Heart left ventricle (tissue), 16 donors: ENCODE data around the gene TUSC2. TPM values are rescaled to one million over a fixed set of nuclear protein-coding genes. Genes with fewer than 3 reads are reported as not detected.
A peak's percentile ranks its signal among the peaks of the same experiment; 100 is the strongest.

Source experiments
- ATAC-seq, 4 donors: fragments of 200-7000 bp; cut with Tn5 transposase; one replicate each; pipeline ENCODE4 v1.9.1; 2020 to 2022; ENCODE audit warnings: moderate library complexity in 4 of 4, mild to moderate bottlenecking in 3 of 4, moderate number of reproducible peaks in 1 of 4
- DNase-seq, 5 donors: peaks; one replicate each; pipeline ENCODE4 v3.0.0-alpha.2; 2020
- H3K27ac ChIP-seq, 12 donors: fragments of 200-600 bp; sonication (generic) in 4 of 12; one replicate each; pipeline versions ENCODE4 v1.5.0 to v1.8.0; 2016 to 2022; ENCODE audit warnings: mild to moderate bottlenecking in 2 of 12
- H3K27me3 ChIP-seq, 9 donors: fragments of 200-600 bp; sonication (generic) in 2 of 9; one replicate each; pipeline versions ENCODE4 v1.5.1 to v1.8.0; 2016 to 2022; ENCODE audit warnings: mild to moderate bottlenecking in 3 of 9
- H3K36me3 ChIP-seq, 9 donors: fragments of 200-600 bp; sonication (generic) in 2 of 9; one replicate each; pipeline versions ENCODE4 v1.5.0 to v1.8.0; 2018 to 2022; ENCODE audit warnings: mild to moderate bottlenecking in 2 of 9
- H3K4me1 ChIP-seq, 12 donors: fragments of 200-600 bp; sonication (generic) in 4 of 12; one replicate each; pipeline versions ENCODE4 v1.5.0 to v1.8.0; 2016 to 2022; ENCODE audit warnings: mild to moderate bottlenecking in 3 of 12
- H3K4me3 ChIP-seq, 12 donors: fragments of 200-600 bp; sonication (generic) in 4 of 12; one replicate each; pipeline versions ENCODE4 v1.5.0 to v1.8.0; 2017 to 2022; ENCODE audit warnings: mild to moderate bottlenecking in 9 of 12, moderate library complexity in 4 of 12
- H3K9me3 ChIP-seq, 12 donors: fragments of 200-600 bp; sonication (generic) in 4 of 12; one replicate each; pipeline versions ENCODE4 v1.5.0 to v1.8.0; 2016 to 2022; ENCODE audit warnings: mild to moderate bottlenecking in 1 of 12
- POLR2A ChIP-seq, 2 donors: fragments of 450-650 bp; IDR thresholded peaks; one replicate each; pipeline ENCODE4 v1.6.1; 2017; ENCODE audit warnings: antibody characterized with exemption in 2 of 2, mild to moderate bottlenecking in 2 of 2, moderate library complexity in 2 of 2
- WGBS, 4 donors: extraction: QIAGEN DNeasy Blood & Tissue Kit in 2 of 4; methylation state at CpG; one replicate each; pipeline versions ENCODE4 v1.1.5 to v1.1.7; 2013 to 2018; 5-methylcytosine and 5-hydroxymethylcytosine counted together
- intact Hi-C, 10 donors: fragments of 100-400 bp; cut with DNase I; formaldehyde crosslinking; loops; one replicate each; pipeline versions ENCODE4 v1.11.1 to v1.14.2; 2022
- polyA plus RNA-seq, 2 donors: library from polyadenylated mRNA; stranded (reverse); fragments of 200-250 nt; gene quantifications; one replicate each; pipeline ENCODE4 v1.2.3, GENCODE V29; 2013
- total RNA-seq, 9 donors: library from RNA; depleted of rRNA in 2 of 9; stranded (reverse); fragments of >200 nt in 2 of 9; fragmentation: NEBNext Ultra II Directional in 3 of 9; extraction: Animal tissue kit (Norgen Biotek cat#: 25700) in 3 of 9; gene quantifications; one replicate each; pipeline versions ENCODE4 v1.1.0 to v1.2.4, GENCODE V29; 2016 to 2023
- TF ChIP-seq, protein P1 (sequence below), 12 donors: fragments of 200-600 bp; sonication (generic) in 4 of 12; IDR thresholded peaks; one replicate each; pipeline versions ENCODE4 v1.5.0 to v1.8.0; 2018 to 2022; ENCODE audit warnings: antibody characterized with exemption in 12 of 12, mild to moderate bottlenecking in 5 of 12
- donor health status: ischemic (EF 13 %, LVEDD 7.1; RV severe dilation, severe dysfunction).
- donor health status: healthy with polysubstance abuse.
- donor health status: DM: no; HTN: yes; CAD: no.
- donor health status: DM: no; HTN: no; CAD: no.
- donor health status: ischemic (EF 25% LVEDD 6.9; RV normal size, moderate dysfunction).
- donor health status: ischemic (EF 25% LVEDD 5.7; RV mildly dilated, moderate dysfunction).
- donor health status: healthy.
- donor health status: DM: yes; HTN: yes; CAD: no.
- donor health status: ischemic (EF 35%, LVEDD 5.7; RV mildly dilated, moderate dysfunction).
- donor health status: nonischemic (EF 11% LVEDD 7.7; RV severe dilation, severe dysfunction).
- donor health status: DM: yes; HTN: yes; CAD: no.
- donor health status: PGD.
- donor health status: ischemic (EF 29% LVEDD 5.4; RV normal size, mild dysfunction).
- donor health status: nonischemic (EF 23%, LVEDD 6.1; RV moderate dilation, normal function).

Gene TUSC2
- total and polyA plus RNA-seq, 11 donors, result 24.5 to 68.1 (median 29.0) TPM

DNA sequence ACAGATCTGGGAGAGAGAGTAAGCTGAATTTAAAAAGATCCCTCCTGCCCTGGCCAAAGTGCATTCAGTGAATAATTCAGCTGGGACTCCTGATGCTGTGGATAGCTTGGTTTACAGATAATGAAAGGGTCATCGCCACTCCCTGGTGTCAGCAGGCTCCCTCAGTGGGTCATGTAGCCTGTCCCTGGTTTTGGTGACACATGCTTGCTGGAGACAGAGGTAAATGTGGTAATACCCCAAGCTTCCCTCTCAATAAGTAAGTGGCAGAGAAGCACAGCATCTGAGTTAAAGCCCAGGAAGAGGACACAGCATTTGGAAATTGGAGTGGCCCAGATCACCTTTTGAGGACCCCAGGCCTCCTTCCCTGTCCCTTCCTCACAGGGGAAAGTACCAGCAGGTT lies 29.5 kb upstream of the TUSC2 start:
- peaks cover 0 to 48% (median 38%) of the 10 kb centered on the region in 9 donors for H3K36me3 ChIP-seq

DNA sequence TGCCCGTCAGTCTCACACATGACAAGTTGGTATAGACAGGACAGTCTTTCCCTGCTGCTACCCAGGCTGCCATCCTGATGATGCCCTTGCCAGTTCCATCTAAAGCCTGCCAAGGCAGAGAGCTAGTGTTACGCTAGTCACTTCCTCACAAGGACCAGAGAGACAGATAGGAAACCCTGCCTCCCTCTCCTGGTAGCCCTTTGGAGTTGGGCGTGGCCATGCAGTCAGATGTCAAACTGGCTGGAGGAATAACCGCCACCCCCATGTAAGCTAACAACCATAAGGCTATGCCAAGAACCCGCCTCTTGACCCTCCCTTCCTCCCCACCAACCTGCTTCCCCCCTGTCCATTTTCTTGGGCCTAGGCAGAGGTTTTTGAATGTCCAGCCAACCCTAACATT lies 28.5 kb upstream of the TUSC2 start:
- TF ChIP-seq, protein P1, sequence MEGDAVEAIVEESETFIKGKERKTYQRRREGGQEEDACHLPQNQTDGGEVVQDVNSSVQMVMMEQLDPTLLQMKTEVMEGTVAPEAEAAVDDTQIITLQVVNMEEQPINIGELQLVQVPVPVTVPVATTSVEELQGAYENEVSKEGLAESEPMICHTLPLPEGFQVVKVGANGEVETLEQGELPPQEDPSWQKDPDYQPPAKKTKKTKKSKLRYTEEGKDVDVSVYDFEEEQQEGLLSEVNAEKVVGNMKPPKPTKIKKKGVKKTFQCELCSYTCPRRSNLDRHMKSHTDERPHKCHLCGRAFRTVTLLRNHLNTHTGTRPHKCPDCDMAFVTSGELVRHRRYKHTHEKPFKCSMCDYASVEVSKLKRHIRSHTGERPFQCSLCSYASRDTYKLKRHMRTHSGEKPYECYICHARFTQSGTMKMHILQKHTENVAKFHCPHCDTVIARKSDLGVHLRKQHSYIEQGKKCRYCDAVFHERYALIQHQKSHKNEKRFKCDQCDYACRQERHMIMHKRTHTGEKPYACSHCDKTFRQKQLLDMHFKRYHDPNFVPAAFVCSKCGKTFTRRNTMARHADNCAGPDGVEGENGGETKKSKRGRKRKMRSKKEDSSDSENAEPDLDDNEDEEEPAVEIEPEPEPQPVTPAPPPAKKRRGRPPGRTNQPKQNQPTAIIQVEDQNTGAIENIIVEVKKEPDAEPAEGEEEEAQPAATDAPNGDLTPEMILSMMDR (IDR thresholded peaks at IDR 0.05), result no peak
- no peak for TF ChIP-seq POLR2A (IDR thresholded peaks at IDR 0.05)
- 30 to 37% (median 33%) methylated on average over 5 of the region's 5 CpGs for WGBS, 4 donors
- ATAC-seq (peak; percentile 12 to 45 (median 29)), DNase-seq (peak in 3 of 5 donors; percentile 62 to 72 (median 65))
- Histone ChIP-seq H3K4me3 (peak overlapping the region in 9 of 12 donors; percentile 65 to 97 (median 84)), H3K27ac (peak overlapping the region in 8 of 12 donors; percentile 23 to 97 (median 38)), H3K27me3 (no peaks in the 10 kb centered on the region), H3K4me1 (peaks cover 19 to 63% (median 44%) of the 10 kb centered on the region in 12 donors), H3K9me3 (no peaks in the 10 kb centered on the region), H3K36me3 (peaks cover 0 to 54% (median 38%) of the 10 kb centered on the region in 9 donors)
- intact Hi-C loops, result loop anchor here in 3 of 10 donors (5.0 to 10.0 kb wide), 3 partner anchors 256 to 1608 kb away; partner anchors contain the start of genes CISH (in 1 of the 3), MANF (in 1 of the 3) and PCBP4 (in 1 of the 3)

More for the DNA sequence above, 29.5 kb upstream of the TUSC2 start:
- H3K9me3 ChIP-seq, result no peaks in the 10 kb centered on the region
- intact Hi-C loops, result loop anchor here in 3 of 10 donors (5.0 to 10.0 kb wide), 3 partner anchors 255 to 1607 kb away; partner anchors contain the start of genes CISH (in 1 of the 3), MANF (in 1 of the 3) and PCBP4 (in 1 of the 3)
- 0 to 56% (median 50%) methylated on average over 1 of the region's 1 CpG for WGBS, 4 donors
- DNase-seq (no peak), ATAC-seq (no peak)
- H3K4me3 ChIP-seq, result peak overlapping the region in 11 of 12 donors; percentile 60 to 97 (median 76)
- TF ChIP-seq, protein P1 (IDR thresholded peaks at IDR 0.05), result no peak
- TF ChIP-seq POLR2A (IDR thresholded peaks at IDR 0.05), result no peak
- no peaks in the 10 kb centered on the region for H3K27me3 ChIP-seq
- H3K4me1 ChIP-seq, result peaks cover 19 to 59% (median 40%) of the 10 kb centered on the region in 12 donors
- peak overlapping the region in 8 of 12 donors; percentile 3 to 97 (median 90) for H3K27ac ChIP-seq

DNA sequence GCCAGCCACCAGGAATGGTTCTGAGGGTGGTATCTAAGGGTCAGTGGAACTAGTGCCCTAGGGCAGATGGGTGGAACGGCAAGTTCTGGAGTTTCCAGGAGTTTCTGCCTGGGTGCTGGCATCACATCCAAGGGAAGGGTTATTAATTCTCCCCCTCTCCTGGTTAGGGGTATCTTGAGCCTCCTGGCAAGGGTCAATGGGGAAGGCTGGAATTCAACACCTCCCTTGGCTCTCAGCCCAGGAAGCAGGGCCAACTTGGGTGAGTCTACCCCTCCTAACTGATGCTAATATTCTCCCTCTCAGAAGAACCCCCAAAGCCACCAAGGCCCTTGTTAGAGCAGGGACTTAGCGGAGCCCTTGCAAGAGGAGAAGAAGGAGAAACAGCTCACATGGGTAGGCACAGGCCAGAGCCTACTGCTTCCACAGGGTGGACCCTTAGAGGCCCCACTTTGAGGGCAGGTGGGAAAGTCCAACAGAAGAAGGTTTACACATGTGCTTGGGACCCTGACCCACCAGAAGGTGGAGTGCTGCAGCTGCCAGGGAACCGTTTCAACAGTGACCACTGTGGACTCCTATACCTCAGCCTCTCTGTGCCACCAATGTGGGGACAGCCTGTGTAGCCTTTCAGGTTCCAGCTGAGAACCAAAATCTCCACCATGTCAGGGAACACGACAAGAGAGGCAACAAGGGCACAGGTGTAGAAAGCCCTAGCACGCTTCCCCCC lies 28.0 kb upstream of the TUSC2 start:
- Histone ChIP-seq H3K9me3 (no peaks in the 10 kb centered on the region), H3K4me1 (peaks cover 22 to 69% (median 49%) of the 10 kb centered on the region in 12 donors), H3K27ac (peak overlapping the region in 9 of 12 donors; percentile 16 to 97 (median 36)), H3K36me3 (peaks cover 0 to 54% (median 38%) of the 10 kb centered on the region in 9 donors), H3K27me3 (no peaks in the 10 kb centered on the region), H3K4me3 (peak overlapping the region in 9 of 12 donors; percentile 65 to 97 (median 84))
- no peak for TF ChIP-seq POLR2A (IDR thresholded peaks at IDR 0.05)
- TF ChIP-seq, protein P1 (IDR thresholded peaks at IDR 0.05), result peak in 2 of 12 donors; percentile 6 to 19
- ATAC-seq (no peak), DNase-seq (no peak)
- intact Hi-C loops, result loop anchor here in 3 of 10 donors (5.0 to 10.0 kb wide), 3 partner anchors 256 to 1609 kb away; partner anchors contain the start of genes CISH (in 1 of the 3), MANF (in 1 of the 3) and PCBP4 (in 1 of the 3)
- WGBS, 4 donors, result 42 to 55% (median 50%) methylated on average over 5 of the region's 5 CpGs

DNA sequence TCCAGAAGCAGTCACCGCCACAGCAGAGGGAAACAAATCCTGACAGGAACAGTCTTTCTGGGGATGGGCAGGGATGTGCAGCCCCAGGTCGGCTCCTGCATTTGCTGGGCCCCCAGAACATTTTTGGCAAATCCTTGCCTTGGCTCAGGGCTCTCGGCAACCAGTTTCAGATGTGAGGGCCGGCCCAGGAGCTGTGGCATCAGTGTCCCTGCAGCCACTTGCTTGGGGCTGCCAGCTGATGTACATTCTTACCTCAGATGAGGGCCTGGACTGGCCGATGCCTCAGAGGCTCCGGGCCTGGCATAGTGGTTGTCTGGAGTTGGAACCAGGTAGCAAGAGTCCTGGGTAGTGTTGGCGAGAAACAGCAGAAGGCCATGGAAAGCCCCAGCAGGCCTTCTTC lies 26.8 kb upstream of the TUSC2 start:
- peaks cover 23 to 75% (median 55%) of the 10 kb centered on the region in 12 donors for H3K4me1 ChIP-seq
- intact Hi-C loops, result loop anchor here in 3 of 10 donors (5.0 to 10.0 kb wide), 3 partner anchors 257 to 1610 kb away; partner anchors contain the start of genes CISH (in 2 of the 3), MANF (in 1 of the 3) and PCBP4 (in 1 of the 3)
- ATAC-seq (no peak), DNase-seq (no peak)
- TF ChIP-seq, protein P1 (IDR thresholded peaks at IDR 0.05), result no peak
- TF ChIP-seq POLR2A (IDR thresholded peaks at IDR 0.05), result no peak
- H3K36me3 ChIP-seq, result peaks cover 0 to 54% (median 38%) of the 10 kb centered on the region in 9 donors
- H3K4me3 ChIP-seq, result no peak overlapping the region
- H3K9me3 ChIP-seq, result no peaks in the 10 kb centered on the region
- no peaks in the 10 kb centered on the region for H3K27me3 ChIP-seq
- 78 to 94% (median 90%) methylated on average over 6 to 7 of the region's 7 CpGs for WGBS, 4 donors
- no peak overlapping the region for H3K27ac ChIP-seq
